Measurements from ENCODE around the gene LMOD3. TPM values are rescaled to one million over a fixed set of nuclear protein-coding genes. Genes with fewer than 3 reads are reported as not detected.

The LMOD3 gene
- total RNA-seq, 2 donors from 2014 or later, result 0.33 TPM; not detected in 1

DNA sequence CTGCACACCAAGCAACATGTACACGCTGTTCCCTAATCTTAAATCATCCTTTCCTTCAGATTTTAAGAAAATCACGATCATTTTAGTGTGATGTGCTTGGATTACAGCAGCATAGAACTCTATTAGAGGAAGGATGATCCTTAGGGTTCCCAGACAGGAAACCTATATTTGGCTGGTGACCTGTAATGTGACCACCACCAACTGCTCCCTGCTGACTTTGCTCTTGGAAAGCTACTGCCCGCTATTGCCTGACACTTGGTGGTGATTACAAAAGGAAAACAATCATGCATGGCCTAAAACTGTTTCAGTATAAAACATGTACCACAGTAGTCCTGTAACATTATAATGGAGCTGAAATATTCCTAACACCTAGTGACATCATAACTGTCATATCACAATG lies 27.2 kb upstream of the LMOD3 start:
- no peaks in the 10 kb centered on the region for H3K27me3 ChIP-seq
- H3K27ac ChIP-seq, result no peak overlapping the region
- H3K36me3 ChIP-seq (replicated peaks in 1 of 2; ENCODE audit: insufficient read depth in 1 of 2, low read depth in 2 of 2), result no peaks in the 10 kb centered on the region
- intact Hi-C loops (cut with DNase I), result no loop called here
- WGBS, 2 donors, result 89 to 90% methylated on average over 3 of the region's 3 CpGs
- TF ChIP-seq, protein P1, sequence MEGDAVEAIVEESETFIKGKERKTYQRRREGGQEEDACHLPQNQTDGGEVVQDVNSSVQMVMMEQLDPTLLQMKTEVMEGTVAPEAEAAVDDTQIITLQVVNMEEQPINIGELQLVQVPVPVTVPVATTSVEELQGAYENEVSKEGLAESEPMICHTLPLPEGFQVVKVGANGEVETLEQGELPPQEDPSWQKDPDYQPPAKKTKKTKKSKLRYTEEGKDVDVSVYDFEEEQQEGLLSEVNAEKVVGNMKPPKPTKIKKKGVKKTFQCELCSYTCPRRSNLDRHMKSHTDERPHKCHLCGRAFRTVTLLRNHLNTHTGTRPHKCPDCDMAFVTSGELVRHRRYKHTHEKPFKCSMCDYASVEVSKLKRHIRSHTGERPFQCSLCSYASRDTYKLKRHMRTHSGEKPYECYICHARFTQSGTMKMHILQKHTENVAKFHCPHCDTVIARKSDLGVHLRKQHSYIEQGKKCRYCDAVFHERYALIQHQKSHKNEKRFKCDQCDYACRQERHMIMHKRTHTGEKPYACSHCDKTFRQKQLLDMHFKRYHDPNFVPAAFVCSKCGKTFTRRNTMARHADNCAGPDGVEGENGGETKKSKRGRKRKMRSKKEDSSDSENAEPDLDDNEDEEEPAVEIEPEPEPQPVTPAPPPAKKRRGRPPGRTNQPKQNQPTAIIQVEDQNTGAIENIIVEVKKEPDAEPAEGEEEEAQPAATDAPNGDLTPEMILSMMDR (IDR thresholded peaks at IDR 0.05), result no peak
- no peak for TF ChIP-seq POLR2A (IDR thresholded peaks at IDR 0.05)
- H3K4me3 ChIP-seq, result no peak overlapping the region
- H3K9me3 ChIP-seq, result no peaks in the 10 kb centered on the region
- ATAC-seq, result no peak
- H3K4me1 ChIP-seq, result no peaks in the 10 kb centered on the region
- DNase-seq, result no peak

DNA sequence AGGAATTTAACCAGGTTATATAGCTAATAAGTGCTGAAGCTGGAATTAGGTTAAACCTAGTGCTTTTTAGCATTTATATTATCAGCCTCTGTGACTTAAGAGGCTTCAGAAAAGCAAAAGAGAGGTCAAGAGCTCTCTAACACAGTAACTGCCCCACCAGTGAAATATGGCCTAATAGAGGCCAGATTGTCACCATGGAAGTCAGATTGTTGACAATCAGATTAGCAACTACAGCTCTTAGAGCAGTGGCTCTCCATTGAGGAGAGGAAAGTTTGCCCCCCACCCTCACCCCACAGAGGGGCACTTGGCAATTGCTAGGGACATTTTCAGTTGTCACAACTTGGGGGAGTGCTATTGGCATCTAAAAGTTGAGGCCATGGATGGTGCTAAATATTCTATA lies 23.3 kb upstream of the LMOD3 start:
- Histone ChIP-seq H3K36me3 (replicated peaks in 1 of 2; ENCODE audit: insufficient read depth in 1 of 2, low read depth in 2 of 2) (no peaks in the 10 kb centered on the region), H3K4me3 (no peak overlapping the region), H3K4me1 (no peaks in the 10 kb centered on the region), H3K9me3 (no peaks in the 10 kb centered on the region), H3K27me3 (no peaks in the 10 kb centered on the region), H3K27ac (no peak overlapping the region)
- intact Hi-C loops (cut with DNase I), result no loop called here
- TF ChIP-seq POLR2A (IDR thresholded peaks at IDR 0.05), result no peak
- no peak for DNase-seq
- ATAC-seq, result no peak

DNA sequence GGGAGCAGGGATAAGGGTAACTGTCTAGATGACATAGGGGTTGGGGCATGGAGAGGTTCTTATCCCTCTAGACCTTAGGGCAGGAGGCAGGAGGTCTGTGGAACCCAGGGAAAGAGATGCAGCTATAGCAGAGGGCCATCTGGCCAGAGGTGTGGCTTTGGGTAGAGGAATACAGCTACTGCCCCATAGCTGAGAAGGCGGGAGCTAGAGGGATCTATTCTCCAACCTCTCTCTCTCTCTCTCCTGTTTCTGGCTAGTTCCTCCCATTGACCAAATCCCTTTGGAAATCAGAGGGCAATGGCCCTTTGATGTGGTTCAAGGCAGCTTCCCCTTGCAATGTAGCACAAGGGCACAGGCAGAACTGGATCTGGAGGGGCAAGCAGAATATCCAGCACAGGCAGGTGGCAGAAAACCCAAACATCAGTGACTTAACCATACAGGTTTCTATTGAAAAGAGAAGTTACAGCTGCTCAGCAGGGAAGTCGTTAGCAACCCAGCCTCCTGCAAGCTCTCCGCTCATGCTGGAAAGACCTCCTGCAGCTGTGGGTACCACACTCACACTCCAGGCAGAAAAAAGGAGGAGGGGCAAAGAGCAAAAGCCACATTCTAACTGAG lies 22.3 kb upstream of the LMOD3 start:
- DNase-seq, result no peak
- intact Hi-C loops (cut with DNase I), result no loop called here

DNA sequence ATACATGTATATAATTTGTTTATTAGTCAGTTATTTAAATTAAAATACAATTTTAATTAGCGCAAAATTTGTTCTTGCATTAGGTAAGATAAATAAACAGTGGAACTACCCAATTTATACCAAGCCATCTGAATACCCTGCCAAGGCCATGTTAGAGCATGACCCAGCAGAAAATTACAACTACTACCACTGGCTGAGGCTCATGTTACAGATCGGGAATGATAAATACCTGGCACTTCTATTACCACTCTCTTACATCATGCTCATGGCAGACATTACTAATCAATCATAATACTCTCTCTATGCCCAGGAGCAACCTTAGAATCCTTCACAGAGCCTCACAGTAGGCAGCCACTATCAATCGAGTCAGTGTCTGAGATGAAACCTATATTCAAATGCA lies 21.2 kb upstream of the LMOD3 start:
- ATAC-seq, result peak; percentile 59
- DNase-seq, result peak in 1 of 4 donors; percentile 6
- intact Hi-C loops (cut with DNase I), result no loop called here

More for the DNA sequence above, 22.3 kb upstream of the LMOD3 start:
- WGBS, 2 donors, result 82 to 89% methylated on average over 3 of the region's 3 CpGs
- no peak overlapping the region for H3K27ac ChIP-seq
- TF ChIP-seq, protein P1 (IDR thresholded peaks at IDR 0.05), result no peak
- no peaks in the 10 kb centered on the region for H3K36me3 ChIP-seq (replicated peaks in 1 of 2; ENCODE audit: insufficient read depth in 1 of 2, low read depth in 2 of 2)
- H3K4me3 ChIP-seq, result no peak overlapping the region
- H3K27me3 ChIP-seq, result no peaks in the 10 kb centered on the region
- no peaks in the 10 kb centered on the region for H3K9me3 ChIP-seq
- ATAC-seq, result no peak
- no peaks in the 10 kb centered on the region for H3K4me1 ChIP-seq

DNA sequence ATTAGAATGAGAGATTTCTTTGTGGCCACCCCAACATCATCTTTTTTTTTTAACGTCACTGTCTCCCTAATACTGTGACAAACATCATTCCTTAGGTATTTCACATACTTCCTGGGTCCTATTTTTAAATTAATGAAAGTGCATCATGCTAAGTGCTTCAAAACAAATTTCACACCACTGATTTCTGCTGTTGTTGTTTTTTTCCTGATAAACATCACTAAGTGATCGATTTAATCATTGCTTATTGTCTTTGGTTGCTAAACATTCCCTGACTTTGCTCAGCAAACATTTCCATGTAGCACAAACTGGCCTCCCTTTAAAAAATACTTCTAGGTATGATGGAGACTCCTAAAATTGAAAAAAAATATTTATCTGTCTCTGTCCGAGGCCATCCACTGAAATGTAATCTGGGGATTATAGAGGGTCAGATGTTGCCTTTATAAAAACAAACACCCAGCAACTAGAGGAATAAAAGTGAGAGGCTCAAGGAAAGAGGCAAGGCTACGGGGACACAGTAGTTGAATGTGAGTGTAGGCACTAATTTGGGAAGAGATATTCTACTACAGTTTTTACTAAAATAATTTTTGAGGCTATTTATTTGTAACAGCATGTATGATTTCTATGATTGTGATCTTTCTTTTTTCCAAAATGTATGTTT lies 20.5 kb upstream of the LMOD3 start:
- Histone ChIP-seq H3K4me1 (no peaks in the 10 kb centered on the region), H3K36me3 (replicated peaks in 1 of 2; ENCODE audit: insufficient read depth in 1 of 2, low read depth in 2 of 2) (no peaks in the 10 kb centered on the region), H3K27ac (no peak overlapping the region), H3K27me3 (no peaks in the 10 kb centered on the region), H3K4me3 (no peak overlapping the region), H3K9me3 (no peaks in the 10 kb centered on the region)
- DNase-seq (no peak), ATAC-seq (no peak)
- intact Hi-C loops (cut with DNase I), result no loop called here
- TF ChIP-seq POLR2A (IDR thresholded peaks at IDR 0.05), result no peak
- TF ChIP-seq, protein P1 (IDR thresholded peaks at IDR 0.05), result no peak
- 61 to 70% methylated on average over 4 of the region's 4 CpGs for WGBS, 2 donors

More for the DNA sequence above, 21.2 kb upstream of the LMOD3 start:
- Histone ChIP-seq H3K27me3 (no peaks in the 10 kb centered on the region), H3K4me3 (no peak overlapping the region), H3K9me3 (no peaks in the 10 kb centered on the region), H3K4me1 (no peaks in the 10 kb centered on the region), H3K36me3 (replicated peaks in 1 of 2; ENCODE audit: insufficient read depth in 1 of 2, low read depth in 2 of 2) (no peaks in the 10 kb centered on the region), H3K27ac (no peak overlapping the region)
- TF ChIP-seq, protein P1 (IDR thresholded peaks at IDR 0.05), result no peak
- TF ChIP-seq POLR2A (IDR thresholded peaks at IDR 0.05), result no peak
- 61 to 64% methylated on average over 3 of the region's 3 CpGs for WGBS, 2 donors
